GDM1 (cell line): ENCODE data around the gene CFAP58.
"Not testable (repeated sequence)": the region's sequence is repeated elsewhere in the genome, so short reads cannot be mapped to it uniquely, and the experiment has no call there.

Experiments used
- DNase-seq: peaks from one replicate; lab custom pipeline; 2025; lab: John Stamatoyannopoulos, UW

The CFAP58 gene

GRCh38 chr10:104437226-104437625 lies 83.6 kb downstream of the CFAP58 start:
- no peak for DNase-seq

- no peak for DNase-seq
Measured at GRCh38 chr10:104440221-104440620, 86.6 kb downstream of the CFAP58 start.

GRCh38 chr10:104441329-104442000 lies 87.8 kb downstream of the CFAP58 start:
- no peak for DNase-seq

GRCh38 chr10:104445359-104445758 lies 91.7 kb downstream of the CFAP58 start:
- no peak for DNase-seq

- DNase-seq = no peak
Measured at GRCh38 chr10:104446151-104446550, 92.5 kb downstream of the CFAP58 start.

GRCh38 chr10:104447331-104447730 lies 93.7 kb downstream of the CFAP58 start:
- DNase-seq = no peak

- no peak for DNase-seq
Measured at GRCh38 chr10:104447906-104448305, 94.3 kb downstream of the CFAP58 start.

GRCh38 chr10:104449391-104449790 lies 95.8 kb downstream of the CFAP58 start:
- no peak for DNase-seq

GRCh38 chr10:104450490-104450889 lies 96.9 kb downstream of the CFAP58 start:
- no peak for DNase-seq

GRCh38 chr10:104450954-104451353 lies 97.3 kb downstream of the CFAP58 start:
- DNase-seq = no peak

GRCh38 chr10:104452977-104453376 lies 99.3 kb downstream of the CFAP58 start:
- DNase-seq = no peak

- no peak for DNase-seq
Measured at GRCh38 chr10:104456802-104457542, 103.3 kb downstream of the CFAP58 start.

- DNase-seq = no peak
Measured at GRCh38 chr10:104457543-104457828, 103.9 kb downstream of the CFAP58 start.

- not testable (repeated sequence) for DNase-seq
Measured at GRCh38 chr10:104465575-104465974, 111.9 kb downstream of the CFAP58 start.

GRCh38 chr10:104468818-104469217 lies 115.2 kb downstream of the CFAP58 start:
- DNase-seq = not testable (repeated sequence)

GRCh38 chr10:104472505-104472904 lies 118.9 kb downstream of the CFAP58 start:
- DNase-seq = no peak

GRCh38 chr10:104472957-104473745 lies 119.5 kb downstream of the CFAP58 start:
- DNase-seq = no peak

- no peak for DNase-seq
Measured at GRCh38 chr10:104478380-104478779, 124.7 kb downstream of the CFAP58 start.

GRCh38 chr10:104479906-104480593 lies 126.4 kb downstream of the CFAP58 start:
- DNase-seq = no peak

GRCh38 chr10:104480797-104481196 lies 127.2 kb downstream of the CFAP58 start:
- no peak for DNase-seq

- DNase-seq = no peak
Measured at GRCh38 chr10:104483582-104483981, 129.9 kb downstream of the CFAP58 start.

GRCh38 chr10:104485632-104486031 lies 132.0 kb downstream of the CFAP58 start:
- no peak for DNase-seq
